NCI-H1048 (cell line): ENCODE results near the gene FAM209A.
"Not testable (repeated sequence)": the region's sequence is repeated elsewhere in the genome, so short reads cannot be mapped to it uniquely, and the experiment has no call there.

ENCODE experiments used
- DNase-seq: peaks from one replicate; lab custom pipeline; 2025; lab: John Stamatoyannopoulos, UW

FAM209A gene

GRCh38 chr20:56524444-56524843 is at the start of gene FAM209A:
TSS of gene FAM209A (plus strand) at chr20:56524744. CDS start at chr20:56524809, 65 bp downstream.
- DNase-seq, result not testable (repeated sequence)

GRCh38 chr20:56483970-56484369 is 40.6 kb upstream of the FAM209A start:
- no peak for DNase-seq

- DNase-seq, result no peak
Measured at GRCh38 chr20:56487216-56487615, 37.3 kb upstream of the FAM209A start.

- no peak for DNase-seq
Measured at GRCh38 chr20:56488566-56488965, 36.0 kb upstream of the FAM209A start.

GRCh38 chr20:56501116-56501515 is 23.4 kb upstream of the FAM209A start:
- no peak for DNase-seq

- no peak for DNase-seq
Measured at GRCh38 chr20:56503916-56504315, 20.6 kb upstream of the FAM209A start.

GRCh38 chr20:56504373-56505005 is 20.1 kb upstream of the FAM209A start:
- no peak for DNase-seq

GRCh38 chr20:56506103-56506502 is 18.4 kb upstream of the FAM209A start:
- DNase-seq, result no peak

- DNase-seq, result no peak
Measured at GRCh38 chr20:56511926-56512325, 12.6 kb upstream of the FAM209A start.

- no peak for DNase-seq
Measured at GRCh38 chr20:56513161-56514150, 11.1 kb upstream of the FAM209A start.

GRCh38 chr20:56516631-56517030 is 7.9 kb upstream of the FAM209A start:
- no peak for DNase-seq

GRCh38 chr20:56517211-56517610 is 7.3 kb upstream of the FAM209A start:
- DNase-seq, result no peak

- no peak for DNase-seq
Measured at GRCh38 chr20:56517641-56518040, 6.9 kb upstream of the FAM209A start.

GRCh38 chr20:56518126-56518525 is 6.4 kb upstream of the FAM209A start:
- DNase-seq, result no peak

- no peak for DNase-seq
Measured at GRCh38 chr20:56518721-56519398, 5.7 kb upstream of the FAM209A start.

- no peak for DNase-seq
Measured at GRCh38 chr20:56519551-56519950, 5.0 kb upstream of the FAM209A start.

- DNase-seq, result no peak
Measured at GRCh38 chr20:56520180-56520579, 4.4 kb upstream of the FAM209A start.

GRCh38 chr20:56520746-56521354 is 3.7 kb upstream of the FAM209A start:
- DNase-seq, result not testable (repeated sequence)

- no peak for DNase-seq
Measured at GRCh38 chr20:56522311-56522710, 2.2 kb upstream of the FAM209A start.

GRCh38 chr20:56527521-56527920 is 3.0 kb downstream of the FAM209A start:
- no peak for DNase-seq

GRCh38 chr20:56532946-56533345 is 8.4 kb downstream of the FAM209A start, which contains the start of gene FAM209B:
TSS of gene FAM209B (plus strand) at chr20:56533246. CDS start at chr20:56533342, 96 bp downstream.
- not testable (repeated sequence) for DNase-seq

GRCh38 chr20:56537997-56538396 is 13.5 kb downstream of the FAM209A start:
- DNase-seq, result no peak
